Common myeloid progenitor, CD34-positive (primary cell): Measurements from ENCODE around the gene RGMA.
A peak's percentile ranks its signal among the peaks of the same experiment; 100 is the strongest.

Source experiments
- CTCF ChIA-PET: fragments of 350-600 bp; sonication (Branson Sonifier 250); formaldehyde crosslinking; loops from one replicate; lab custom pipeline; 2021; ENCODE audit warnings: antibody characterized with exemption; lab: Charles Lee
- POLR2A ChIA-PET: fragments of 350-600 bp; sonication (Branson Sonifier 250); formaldehyde crosslinking; loops from one replicate; lab custom pipeline; 2021; ENCODE audit warnings: antibody characterized with exemption; lab: Charles Lee
- DNase-seq, 3 donors: peaks; one replicate each; pipeline versions ENCODE4 v3.0.0 to v3.0.0-alpha.2; 2013
- H3K27ac ChIP-seq, 2 experiments: 1 replicate in 1 of 2; 2 replicates in 1 of 2; pipeline ENCODE4 v1.7.0; 2013; ENCODE audit warnings: inconsistent platforms in 2 of 2, low read length in 2 of 2, mild to moderate bottlenecking in 2 of 2, low read depth in 1 of 2, moderate library complexity in 1 of 2; ENCODE audit not compliant: severe bottlenecking in 2 of 2, insufficient read depth in 1 of 2, poor library complexity in 1 of 2
- H3K27me3 ChIP-seq, 5 experiments: replicated peaks in 2 of 5; 1 replicate in 3 of 5; 2 replicates in 2 of 5; pipeline versions ENCODE4 v1.6.1 to v1.7.0; 2013; ENCODE audit warnings: low read length in 4 of 5, mild to moderate bottlenecking in 2 of 5, moderate library complexity in 2 of 5, inconsistent platforms in 1 of 5; ENCODE audit not compliant: insufficient read depth in 5 of 5, control insufficient read depth in 4 of 5
- H3K36me3 ChIP-seq, 4 experiments: 1 replicate in 2 of 4; 2 replicates in 2 of 4; pipeline versions ENCODE4 v1.6.1 to v1.7.0; 2013; ENCODE audit warnings: low read length in 3 of 4, control low read depth in 1 of 4, mild to moderate bottlenecking in 1 of 4; ENCODE audit not compliant: control insufficient read depth in 4 of 4, insufficient read depth in 4 of 4
- H3K4me1 ChIP-seq, 4 experiments: 1 replicate in 3 of 4; 2 replicates in 1 of 4; pipeline versions ENCODE4 v1.6.1 to v1.7.1; 2013; ENCODE audit warnings: low read length in 3 of 4, mild to moderate bottlenecking in 3 of 4, control low read depth in 1 of 4, inconsistent platforms in 1 of 4, moderate library complexity in 1 of 4; ENCODE audit not compliant: control insufficient read depth in 4 of 4, insufficient read depth in 4 of 4; ENCODE audit errors: control extremely low read depth in 1 of 4
- H3K4me3 ChIP-seq, 7 experiments: 1 replicate in 4 of 7; 2 replicates in 3 of 7; pipeline versions ENCODE4 v1.5.1 to v1.7.0; 2013; ENCODE audit warnings: mild to moderate bottlenecking in 7 of 7, low read length in 6 of 7, moderate library complexity in 6 of 7, inconsistent platforms in 2 of 7, low read depth in 2 of 7, control low read depth in 1 of 7; ENCODE audit not compliant: insufficient read depth in 4 of 7, control insufficient read depth in 1 of 7; ENCODE audit errors: extremely low read depth in 1 of 7
- H3K9me3 ChIP-seq, 5 experiments: 1 replicate in 4 of 5; 2 replicates in 1 of 5; pipeline versions ENCODE4 v1.6.1 to v1.7.1; 2013; ENCODE audit warnings: low read length in 4 of 5, mild to moderate bottlenecking in 2 of 5, inconsistent platforms in 1 of 5, low read depth in 1 of 5, moderate library complexity in 1 of 5; ENCODE audit not compliant: control insufficient read depth in 4 of 5, insufficient read depth in 2 of 5; ENCODE audit errors: control extremely low read depth in 1 of 5
- WGBS: methylation state at CpG from one replicate; pipeline ENCODE4 v1.1.5; 2013; ENCODE audit not compliant: insufficient coverage; 5-methylcytosine and 5-hydroxymethylcytosine counted together

The RGMA gene

GRCh38 chr15:93111451-93111850 is 22.4 kb upstream of the RGMA start:
- Histone ChIP-seq H3K27me3 (peaks cover 9 to 56% (median 22%) of the 10 kb centered on the region in 5 experiments), H3K36me3 (no peaks in the 10 kb centered on the region), H3K27ac (no peak overlapping the region), H3K4me1 (peaks cover 0 to 5% (median 1%) of the 10 kb centered on the region in 4 experiments), H3K4me3 (no peak overlapping the region), H3K9me3 (peaks cover 0 to 2% (median 0%) of the 10 kb centered on the region in 5 experiments)
- 97% methylated on average over 5 of the region's 5 CpGs for whole genome bisulfite sequencing
- no peak for DNase-seq
- POLR2A ChIA-PET = no interaction called here
- CTCF ChIA-PET = no interaction called here

GRCh38 chr15:93110502-93111040 is 21.6 kb upstream of the RGMA start:
- peaks cover 9 to 53% (median 22%) of the 10 kb centered on the region in 5 experiments for H3K27me3 ChIP-seq
- DNase-seq = no peak
- CTCF ChIA-PET = no interaction called here

DNA sequence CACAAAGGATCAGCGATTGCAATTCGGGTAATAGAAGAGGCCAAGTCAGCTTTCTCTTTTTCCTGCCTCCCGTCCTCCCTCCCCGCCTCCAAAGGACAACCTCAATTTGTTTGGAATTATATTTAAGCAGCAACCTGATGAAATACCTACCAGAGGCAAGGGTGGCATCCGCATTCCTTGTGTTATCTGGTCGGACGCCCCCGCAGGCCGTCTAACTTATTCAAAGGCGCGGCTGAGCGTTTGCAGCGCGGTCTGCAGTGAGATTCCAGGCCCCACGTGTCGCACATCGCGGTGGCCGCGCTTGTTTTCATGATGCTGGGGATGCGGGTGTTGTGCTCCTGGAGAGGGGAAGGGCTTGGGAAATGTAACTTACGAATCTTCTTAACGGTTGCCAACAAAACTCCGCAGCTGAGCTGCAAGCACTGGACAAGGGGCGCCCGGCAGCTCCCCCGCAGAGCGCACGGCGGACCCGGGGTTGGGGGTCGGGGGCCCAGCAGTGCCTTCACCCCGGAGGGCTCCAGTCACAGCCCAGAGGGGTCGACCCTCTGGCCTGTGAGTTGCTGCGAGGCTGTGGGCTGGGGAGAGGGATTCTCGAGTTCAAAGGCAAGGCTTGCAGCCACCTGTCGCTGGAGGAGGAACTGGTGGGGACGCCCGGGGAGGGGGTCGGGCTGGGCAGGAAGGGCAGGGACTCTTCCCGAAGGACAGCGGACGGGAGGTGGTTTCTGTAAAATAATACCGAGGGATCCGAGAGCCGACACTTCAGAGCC is 20.5 kb upstream of the RGMA start:
- H3K36me3 ChIP-seq = no peaks in the 10 kb centered on the region
- H3K4me3 ChIP-seq = peak overlapping the region in 1 of 7 experiments; percentile 4
- CTCF ChIA-PET = interaction anchor here (1.1 kb wide), 1 partner anchor 19 kb away, joined by 3 read pairs; no protein-coding TSS in a partner anchor
- no peak overlapping the region for H3K27ac ChIP-seq
- DNase-seq = no peak
- H3K4me1 ChIP-seq = peaks cover 0 to 5% (median 1%) of the 10 kb centered on the region in 4 experiments
- H3K27me3 ChIP-seq = peaks cover 9 to 47% (median 22%) of the 10 kb centered on the region in 5 experiments
- peaks cover 0 to 2% (median 0%) of the 10 kb centered on the region in 5 experiments for H3K9me3 ChIP-seq
- POLR2A ChIA-PET = no interaction called here
- WGBS = 19% methylated on average over 35 of the region's 46 CpGs

More at GRCh38 chr15:93110502-93111040, 21.6 kb upstream of the RGMA start:
- WGBS = 87% methylated on average over 3 of the region's 5 CpGs
- Histone ChIP-seq H3K27ac (no peak overlapping the region), H3K4me3 (no peak overlapping the region), H3K36me3 (no peaks in the 10 kb centered on the region), H3K9me3 (peaks cover 0 to 2% (median 0%) of the 10 kb centered on the region in 5 experiments), H3K4me1 (peaks cover 0 to 5% (median 1%) of the 10 kb centered on the region in 4 experiments)
- POLR2A ChIA-PET = no interaction called here

GRCh38 chr15:93107646-93108045 is 18.6 kb upstream of the RGMA start:
- Histone ChIP-seq H3K9me3 (peaks cover 0 to 10% (median 4%) of the 10 kb centered on the region in 5 experiments), H3K4me3 (no peak overlapping the region), H3K4me1 (peaks cover 0 to 5% (median 1%) of the 10 kb centered on the region in 4 experiments), H3K27ac (no peak overlapping the region), H3K36me3 (no peaks in the 10 kb centered on the region), H3K27me3 (peaks cover 9 to 43% (median 24%) of the 10 kb centered on the region in 5 experiments)
- DNase-seq = no peak
- CTCF ChIA-PET = no interaction called here
- POLR2A ChIA-PET = no interaction called here
- 100% methylated on average over 1 of the region's 2 CpGs for WGBS

GRCh38 chr15:93105485-93105884 is 16.5 kb upstream of the RGMA start:
- Histone ChIP-seq H3K4me3 (no peak overlapping the region), H3K27me3 (peaks cover 1 to 35% (median 20%) of the 10 kb centered on the region in 5 experiments), H3K27ac (no peak overlapping the region), H3K9me3 (peaks cover 0 to 14% (median 4%) of the 10 kb centered on the region in 5 experiments), H3K4me1 (peaks cover 0 to 5% (median 1%) of the 10 kb centered on the region in 4 experiments), H3K36me3 (no peaks in the 10 kb centered on the region)
- ChIA-PET POLR2A (no interaction called here), CTCF (no interaction called here)
- 80% methylated on average over 2 of the region's 2 CpGs for WGBS
- DNase-seq = no peak

DNA sequence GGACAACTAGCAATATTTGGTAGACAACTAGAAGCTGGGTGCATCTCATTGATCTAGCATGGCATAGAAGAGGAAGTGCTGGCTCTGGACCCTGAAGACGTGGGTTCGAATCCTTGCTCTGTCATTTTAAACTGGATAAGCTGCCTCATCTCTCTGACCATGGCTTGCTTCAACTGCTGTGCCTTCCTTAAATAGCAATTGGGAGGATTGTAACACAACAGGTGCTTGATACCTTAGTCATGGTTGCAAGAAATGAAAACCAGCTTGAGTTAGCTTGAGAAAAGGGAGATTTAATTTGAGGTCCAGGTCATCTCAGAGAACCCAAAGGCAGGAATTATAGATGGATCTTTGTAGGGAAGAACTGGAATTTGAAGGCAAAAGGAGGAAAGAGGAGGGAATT is 14.8 kb upstream of the RGMA start:
- WGBS = 100% methylated on average over 2 of the region's 2 CpGs
- ChIA-PET POLR2A (no interaction called here), CTCF (interaction anchor here (0.8 kb wide), 1 partner anchor 41 kb away, joined by 3 read pairs; no protein-coding TSS in a partner anchor)
- Histone ChIP-seq H3K27me3 (peaks cover 0 to 18% (median 7%) of the 10 kb centered on the region in 5 experiments), H3K4me3 (no peak overlapping the region), H3K27ac (no peak overlapping the region), H3K36me3 (no peaks in the 10 kb centered on the region), H3K4me1 (no peaks in the 10 kb centered on the region), H3K9me3 (peaks cover 0 to 14% (median 4%) of the 10 kb centered on the region in 5 experiments)
- no peak for DNase-seq

GRCh38 chr15:93102211-93102610 is 13.2 kb upstream of the RGMA start:
- CTCF ChIA-PET = no interaction called here
- POLR2A ChIA-PET = no interaction called here

More at GRCh38 chr15:93102211-93102610, 13.2 kb upstream of the RGMA start:
- no peak for DNase-seq
- Histone ChIP-seq H3K4me1 (no peaks in the 10 kb centered on the region), H3K27me3 (peaks cover 0 to 6% (median 2%) of the 10 kb centered on the region in 5 experiments), H3K27ac (no peak overlapping the region), H3K4me3 (no peak overlapping the region), H3K36me3 (no peaks in the 10 kb centered on the region), H3K9me3 (peaks cover 0 to 14% (median 4%) of the 10 kb centered on the region in 5 experiments)
- WGBS = 100% methylated on average over 3 of the region's 7 CpGs
